RWPE1 (cell line): ENCODE measurements around the gene BTD.

Source experiments
- CTCF ChIA-PET: fragments of 350-600 bp; sonication (Branson Sonifier 250); formaldehyde crosslinking; extraction: SDS; loops from one replicate; lab custom pipeline; 2021; lab: Yijun Ruan, JAX
- POLR2A ChIA-PET: fragments of 400-600 bp; formaldehyde crosslinking; extraction: SDS; loops from one replicate; lab custom pipeline; 2020; ENCODE audit warnings: antibody characterized with exemption; ENCODE audit not compliant: low non-redundant PET; lab: Yijun Ruan, JAX
- DNase-seq: peaks from one replicate; pipeline ENCODE4 v3.0.0; 2012; ENCODE audit warnings: low spot score
- H3K27ac ChIP-seq: fragments of 450-650 bp; 2 replicates; pipeline ENCODE4 v1.5.1; 2017
- CTCF ChIP-seq: fragments of 450-650 bp; conservative IDR thresholded peaks from 2 replicates; pipeline ENCODE4 v1.5.1; 2017; ENCODE audit warnings: low read depth, mild to moderate bottlenecking

The BTD gene

GRCh38 chr3:15601399-15602145, at the start of gene BTD, which contains the start of gene HACL1:
BTD (plus strand) TSS chr3:15601745; CDS start chr3:15635440, 33,695 bp downstream.
HACL1 (minus strand) TSS chr3:15601569; CDS start chr3:15601463, 106 bp downstream.
- peak within 1 kb of the TSS; percentile 94 for H3K27ac ChIP-seq
- no peak for TF ChIP-seq CTCF
- peak; percentile 91 for DNase-seq
- ChIA-PET CTCF (no interaction called here), POLR2A (no interaction called here)

- no peak overlapping the region for H3K27ac ChIP-seq
- no peak for DNase-seq
- ChIA-PET CTCF (no interaction called here), POLR2A (no interaction called here)
- no peak for TF ChIP-seq CTCF
These were observed 49.6 kb upstream of the BTD start for GRCh38 chr3:15551902-15552301.

GRCh38 chr3:15553749-15554148, 47.8 kb upstream of the BTD start:
- CTCF ChIA-PET = no interaction called here
- TF ChIP-seq CTCF = no peak
- DNase-seq = no peak
- H3K27ac ChIP-seq = no peak overlapping the region
- POLR2A ChIA-PET = no interaction called here

- POLR2A ChIA-PET = no interaction called here
- no peak for DNase-seq
- TF ChIP-seq CTCF = no peak
- CTCF ChIA-PET = interaction anchor here (0.6 to 0.8 kb wide), 3 partner anchors 54 to 289 kb away, joined by 3 read pairs; no protein-coding TSS in a partner anchor
- H3K27ac ChIP-seq = no peak overlapping the region
These were observed 45.0 kb upstream of the BTD start for GRCh38 chr3:15556512-15556911.

- DNase-seq = peak; percentile 43
- TF ChIP-seq CTCF = peak; percentile 76
- ChIA-PET CTCF (interaction anchor here (0.8 kb wide), 1 partner anchor 290 kb away, joined by 3 read pairs; no protein-coding TSS in a partner anchor), POLR2A (no interaction called here)
- no peak overlapping the region for H3K27ac ChIP-seq
These were observed 44.0 kb upstream of the BTD start for GRCh38 chr3:15557511-15557946.

- no peak overlapping the region for H3K27ac ChIP-seq
- CTCF ChIA-PET = no interaction called here
- no peak for TF ChIP-seq CTCF
- POLR2A ChIA-PET = no interaction called here
- DNase-seq = no peak
These were observed 43.0 kb upstream of the BTD start for GRCh38 chr3:15558581-15558980.
